ENCODE measurements around the gene TXNRD2.

Gene TXNRD2

DNA sequence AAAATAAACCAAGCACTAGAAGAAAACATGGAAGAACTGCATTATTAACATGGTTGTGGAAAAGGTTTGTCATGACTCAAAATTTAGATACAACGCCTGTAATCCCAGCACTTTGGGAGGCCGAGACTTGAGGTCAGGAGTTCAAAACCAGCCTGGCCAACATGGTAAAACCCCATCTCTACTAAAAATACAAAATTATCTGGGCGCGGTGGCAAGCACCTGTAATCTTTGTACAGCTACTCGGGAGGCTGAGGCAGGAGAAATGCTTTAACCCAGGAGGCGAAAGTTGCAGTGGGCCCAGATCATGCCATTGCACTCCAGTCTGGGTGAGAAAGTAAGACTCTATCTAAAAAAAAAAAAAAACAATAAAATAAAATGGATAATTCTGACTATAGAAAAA is 110.6 kb downstream of the TXNRD2 start:
- FAIRE-seq (no peak), DNase-seq (ENCODE audit: insufficient read length, low spot score) (no peak)
- TF ChIP-seq, protein P1, sequence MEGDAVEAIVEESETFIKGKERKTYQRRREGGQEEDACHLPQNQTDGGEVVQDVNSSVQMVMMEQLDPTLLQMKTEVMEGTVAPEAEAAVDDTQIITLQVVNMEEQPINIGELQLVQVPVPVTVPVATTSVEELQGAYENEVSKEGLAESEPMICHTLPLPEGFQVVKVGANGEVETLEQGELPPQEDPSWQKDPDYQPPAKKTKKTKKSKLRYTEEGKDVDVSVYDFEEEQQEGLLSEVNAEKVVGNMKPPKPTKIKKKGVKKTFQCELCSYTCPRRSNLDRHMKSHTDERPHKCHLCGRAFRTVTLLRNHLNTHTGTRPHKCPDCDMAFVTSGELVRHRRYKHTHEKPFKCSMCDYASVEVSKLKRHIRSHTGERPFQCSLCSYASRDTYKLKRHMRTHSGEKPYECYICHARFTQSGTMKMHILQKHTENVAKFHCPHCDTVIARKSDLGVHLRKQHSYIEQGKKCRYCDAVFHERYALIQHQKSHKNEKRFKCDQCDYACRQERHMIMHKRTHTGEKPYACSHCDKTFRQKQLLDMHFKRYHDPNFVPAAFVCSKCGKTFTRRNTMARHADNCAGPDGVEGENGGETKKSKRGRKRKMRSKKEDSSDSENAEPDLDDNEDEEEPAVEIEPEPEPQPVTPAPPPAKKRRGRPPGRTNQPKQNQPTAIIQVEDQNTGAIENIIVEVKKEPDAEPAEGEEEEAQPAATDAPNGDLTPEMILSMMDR (IDR thresholded peaks at IDR 0.05; ENCODE audit: insufficient read depth, missing control alignments), result no peak

GRCh38 chr22:19828035-19828401 is 113.6 kb downstream of the TXNRD2 start:
- FAIRE-seq (no peak), DNase-seq (ENCODE audit: insufficient read length, low spot score) (no peak)
- TF ChIP-seq, protein P1 (IDR thresholded peaks at IDR 0.05; ENCODE audit: insufficient read depth, missing control alignments), result no peak

DNA sequence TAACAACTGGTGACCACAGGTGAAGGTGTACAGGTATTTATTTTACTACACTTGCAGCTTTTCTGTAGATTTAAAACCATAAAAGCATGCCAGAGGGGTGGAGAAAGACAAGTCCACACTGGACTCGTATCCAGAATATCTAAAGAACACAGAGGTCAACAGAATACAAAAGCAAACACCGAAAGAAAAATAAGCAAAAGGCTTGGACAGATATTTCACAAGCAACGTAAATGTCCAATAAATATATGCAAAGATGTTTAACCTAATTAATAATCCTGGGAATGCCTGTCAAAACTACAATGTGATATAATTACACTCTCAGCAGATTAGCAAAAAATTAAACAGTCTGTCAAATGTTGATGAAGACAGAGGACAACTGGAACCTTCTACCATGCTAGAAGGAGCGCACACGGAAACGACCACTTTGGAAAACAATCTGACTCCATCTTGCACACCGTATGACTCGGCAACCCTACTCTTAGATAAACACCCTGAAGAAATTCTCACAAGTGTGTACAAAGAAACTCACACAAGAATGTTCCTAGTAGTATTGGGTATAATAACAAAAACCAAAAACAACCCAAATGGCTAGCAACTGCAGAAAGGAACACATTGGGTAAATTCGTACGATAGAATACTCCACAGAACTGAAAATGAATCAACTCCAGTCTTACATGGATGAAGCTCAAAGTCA is 114.1 kb downstream of the TXNRD2 start:
- TF ChIP-seq, protein P1 (IDR thresholded peaks at IDR 0.05; ENCODE audit: insufficient read depth, missing control alignments), result no peak
- DNase-seq (ENCODE audit: insufficient read length, low spot score) (no peak), FAIRE-seq (no peak)

DNA sequence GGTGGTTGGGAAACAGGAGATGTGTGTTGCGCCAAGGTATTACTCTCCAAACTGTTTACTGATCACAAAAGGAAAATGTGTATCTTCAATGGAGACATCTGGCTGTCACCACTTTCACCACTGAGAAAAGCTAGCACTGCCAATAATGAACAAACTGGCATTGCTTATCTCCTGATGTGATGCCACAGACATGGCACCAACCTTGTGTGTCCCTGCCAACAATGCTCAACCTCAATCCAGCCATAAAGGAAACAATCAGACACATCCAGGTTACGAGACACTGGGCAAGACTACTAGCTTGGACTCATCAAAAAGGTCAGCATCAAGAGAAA is 115.0 kb downstream of the TXNRD2 start:
- DNase-seq (ENCODE audit: insufficient read length, low spot score), result no peak
- no peak for FAIRE-seq
- TF ChIP-seq, protein P1 (IDR thresholded peaks at IDR 0.05; ENCODE audit: insufficient read depth, missing control alignments), result no peak

GRCh38 chr22:19825904-19826618 is 115.6 kb downstream of the TXNRD2 start:
- no peak for FAIRE-seq
- TF ChIP-seq, protein P1 (IDR thresholded peaks at IDR 0.05; ENCODE audit: insufficient read depth, missing control alignments), result no peak
- no peak for DNase-seq (ENCODE audit: insufficient read length, low spot score)
